ENCODE measurements around the gene CDKN3. TPM values are rescaled to one million over a fixed set of nuclear protein-coding genes. Genes with fewer than 3 reads are reported as not detected.
"Not testable (repeated sequence)": the region's sequence is repeated elsewhere in the genome, so short reads cannot be mapped to it uniquely, and the experiment has no call there.

CDKN3 gene
- total RNA-seq, 1 donor from 2014 or later = 152 TPM

- Mint-ChIP-seq H3K4me3 (no peak overlapping the region), H3K9me3 (no peaks in the 10 kb centered on the region), H3K36me3 (no peaks in the 10 kb centered on the region), H3K27me3 (ENCODE audit: insufficient read depth, low read depth) (no peaks in the 10 kb centered on the region), H3K4me1 (no peaks in the 10 kb centered on the region), H3K27ac (no peak overlapping the region)
- H3K27ac ChIP-seq = no peak overlapping the region
- H2AFZ ChIP-seq (replicated peaks) = no peak overlapping the region
- no peak for DNase-seq (ENCODE audit: low spot score)
- H3K36me3 ChIP-seq = no peaks in the 10 kb centered on the region
- TF ChIP-seq CTCF (IDR thresholded peaks at IDR 0.05) = no peak
- TF ChIP-seq EZH2phosphoT487 (IDR thresholded peaks at IDR 0.05) = no peak
- no peak for TF ChIP-seq EZH2 (IDR thresholded peaks at IDR 0.05)
- no peaks in the 10 kb centered on the region for H3K79me2 ChIP-seq (ENCODE audit: low read depth)
- H3F3A ChIP-seq (ENCODE audit: low read depth) = no peaks in the 10 kb centered on the region
- H3K4me2 ChIP-seq = no peak overlapping the region
- no peaks in the 10 kb centered on the region for H4K20me1 ChIP-seq (ENCODE audit: low read depth)
- no peaks in the 10 kb centered on the region for H3K27me3 ChIP-seq
- H3K4me3 ChIP-seq = no peak overlapping the region
- no peak overlapping the region for H3K9ac ChIP-seq
- H3K9me3 ChIP-seq (ENCODE audit: low read depth) = no peaks in the 10 kb centered on the region
- no peaks in the 10 kb centered on the region for H3K4me1 ChIP-seq
Observed at GRCh38 chr14:54451961-54452360, 55.2 kb downstream of the CDKN3 start.

GRCh38 chr14:54453252-54453651 is 56.4 kb downstream of the CDKN3 start:
- Mint-ChIP-seq H3K9me3 (peaks cover under 1% of the 10 kb centered on the region), H3K4me1 (no peaks in the 10 kb centered on the region), H3K4me3 (no peak overlapping the region), H3K27me3 (ENCODE audit: insufficient read depth, low read depth) (no peaks in the 10 kb centered on the region), H3K27ac (no peak overlapping the region), H3K36me3 (no peaks in the 10 kb centered on the region)
- Histone ChIP-seq H3K4me3 (no peak overlapping the region), H3K4me1 (no peaks in the 10 kb centered on the region), H3K9ac (no peak overlapping the region), H4K20me1 (ENCODE audit: low read depth) (no peaks in the 10 kb centered on the region), H3K9me3 (ENCODE audit: low read depth) (no peaks in the 10 kb centered on the region), H3K4me2 (no peak overlapping the region), H3K27ac (no peak overlapping the region), H3F3A (ENCODE audit: low read depth) (no peaks in the 10 kb centered on the region), H3K36me3 (no peaks in the 10 kb centered on the region), H3K79me2 (ENCODE audit: low read depth) (no peaks in the 10 kb centered on the region), H2AFZ (replicated peaks) (no peak overlapping the region), H3K27me3 (no peaks in the 10 kb centered on the region)
- DNase-seq (ENCODE audit: low spot score) = no peak
- no peak for TF ChIP-seq CTCF (IDR thresholded peaks at IDR 0.05)
- no peak for TF ChIP-seq EZH2phosphoT487 (IDR thresholded peaks at IDR 0.05)
- TF ChIP-seq EZH2 (IDR thresholded peaks at IDR 0.05) = no peak

GRCh38 chr14:54453990-54454389 is 57.2 kb downstream of the CDKN3 start:
- not testable (repeated sequence) for H3K27me3 Mint-ChIP-seq (ENCODE audit: insufficient read depth, low read depth); H3K9me3 Mint-ChIP-seq; H3K27ac ChIP-seq; H3K27ac Mint-ChIP-seq; H3K4me3 Mint-ChIP-seq; H3K9me3 ChIP-seq (ENCODE audit: low read depth); H3K9ac ChIP-seq; H3K27me3 ChIP-seq; H3K4me2 ChIP-seq; H2AFZ ChIP-seq (replicated peaks); H3K4me3 ChIP-seq; H4K20me1 ChIP-seq (ENCODE audit: low read depth); H3K4me1 Mint-ChIP-seq; H3K36me3 ChIP-seq; DNase-seq (ENCODE audit: low spot score); H3F3A ChIP-seq (ENCODE audit: low read depth); H3K4me1 ChIP-seq; H3K36me3 Mint-ChIP-seq; H3K79me2 ChIP-seq (ENCODE audit: low read depth)

GRCh38 chr14:54455363-54455762 is 58.6 kb downstream of the CDKN3 start:
- no peaks in the 10 kb centered on the region for H4K20me1 ChIP-seq (ENCODE audit: low read depth)
- no peak overlapping the region for H3K9ac ChIP-seq
- Mint-ChIP-seq H3K4me3 (no peak overlapping the region), H3K27me3 (ENCODE audit: insufficient read depth, low read depth) (no peaks in the 10 kb centered on the region), H3K9me3 (peaks cover 20% of the 10 kb centered on the region), H3K36me3 (peaks cover 7% of the 10 kb centered on the region), H3K4me1 (no peaks in the 10 kb centered on the region), H3K27ac (no peak overlapping the region)
- no peaks in the 10 kb centered on the region for H3F3A ChIP-seq (ENCODE audit: low read depth)
- no peaks in the 10 kb centered on the region for H3K9me3 ChIP-seq (ENCODE audit: low read depth)
- H3K4me2 ChIP-seq = no peak overlapping the region
- H2AFZ ChIP-seq (replicated peaks) = no peak overlapping the region
- TF ChIP-seq EZH2phosphoT487 (IDR thresholded peaks at IDR 0.05) (no peak), CTCF (IDR thresholded peaks at IDR 0.05) (no peak)
- no peaks in the 10 kb centered on the region for H3K27me3 ChIP-seq
- H3K4me3 ChIP-seq = no peak overlapping the region
- DNase-seq (ENCODE audit: low spot score) = no peak
- no peaks in the 10 kb centered on the region for H3K36me3 ChIP-seq
- H3K4me1 ChIP-seq = no peaks in the 10 kb centered on the region
- H3K27ac ChIP-seq = no peak overlapping the region
- H3K79me2 ChIP-seq (ENCODE audit: low read depth) = no peaks in the 10 kb centered on the region

- not testable (repeated sequence) for H4K20me1 ChIP-seq (ENCODE audit: low read depth); H3K4me3 Mint-ChIP-seq; H3K4me1 Mint-ChIP-seq; H3K9me3 ChIP-seq (ENCODE audit: low read depth); DNase-seq (ENCODE audit: low spot score); H2AFZ ChIP-seq (replicated peaks); H3K27me3 Mint-ChIP-seq (ENCODE audit: insufficient read depth, low read depth); H3K4me2 ChIP-seq; H3K36me3 ChIP-seq; H3K4me1 ChIP-seq; H3K4me3 ChIP-seq; H3K9ac ChIP-seq; H3K27ac Mint-ChIP-seq; H3K79me2 ChIP-seq (ENCODE audit: low read depth); H3F3A ChIP-seq (ENCODE audit: low read depth); H3K36me3 Mint-ChIP-seq; H3K27me3 ChIP-seq; H3K27ac ChIP-seq
- H3K9me3 Mint-ChIP-seq = peaks cover 20% of the 10 kb centered on the region
Observed at GRCh38 chr14:54456820-54457608, 60.2 kb downstream of the CDKN3 start.
